ENCODE results near the gene ADGRD2.

Gene ADGRD2

DNA sequence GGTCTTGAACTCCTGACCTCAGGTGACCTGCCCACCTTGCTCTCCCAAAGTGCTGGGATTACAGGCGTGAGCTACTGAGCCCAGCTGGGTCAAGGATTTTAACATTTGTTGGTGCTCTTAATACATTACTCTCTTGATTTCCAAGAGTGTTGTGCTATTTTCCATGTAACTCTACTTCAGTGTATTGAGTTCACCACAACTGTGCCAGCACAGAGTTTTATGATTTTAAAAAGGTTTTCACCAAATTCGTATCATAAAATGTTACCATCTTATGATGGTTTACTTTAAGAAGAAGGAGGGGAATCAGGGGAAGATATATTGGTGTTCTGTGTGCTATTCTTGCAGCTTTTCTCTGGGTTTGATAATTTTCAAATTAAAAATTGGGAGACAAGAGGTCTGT lies 6.6 kb upstream of the ADGRD2 start:
- Mint-ChIP-seq H3K4me3 (no peak overlapping the region), H3K27me3 (peaks cover 49% of the 10 kb centered on the region), H3K36me3 (no peaks in the 10 kb centered on the region), H3K27ac (no peak overlapping the region), H3K9me3 (no peaks in the 10 kb centered on the region), H3K4me1 (no peaks in the 10 kb centered on the region)
- CTCF ChIA-PET: interaction anchor here (0.7 kb wide), 1 partner anchor 205 kb away, joined by 3 read pairs; no protein-coding TSS in a partner anchor
- no peak for DNase-seq

DNA sequence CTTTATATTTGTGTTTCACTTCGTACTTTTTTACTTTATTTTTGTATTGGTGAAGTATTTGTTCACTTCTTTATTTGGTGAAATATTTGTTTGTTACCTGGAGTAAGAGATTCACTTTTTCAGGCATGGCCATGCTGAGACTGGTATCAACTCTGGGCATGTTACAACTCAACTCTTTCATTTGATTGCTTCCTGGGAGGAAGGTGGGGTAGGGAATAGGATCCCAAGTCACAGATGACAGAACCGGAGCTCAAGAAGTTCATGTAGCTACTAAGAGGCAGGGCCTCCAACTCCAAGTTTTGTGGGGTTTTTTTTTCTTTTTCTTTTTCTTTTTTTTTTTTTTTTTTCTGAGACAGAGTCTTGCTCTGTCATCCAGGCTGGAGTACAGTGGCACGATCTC lies 6.1 kb upstream of the ADGRD2 start:
- CTCF ChIA-PET: no interaction called here

DNA sequence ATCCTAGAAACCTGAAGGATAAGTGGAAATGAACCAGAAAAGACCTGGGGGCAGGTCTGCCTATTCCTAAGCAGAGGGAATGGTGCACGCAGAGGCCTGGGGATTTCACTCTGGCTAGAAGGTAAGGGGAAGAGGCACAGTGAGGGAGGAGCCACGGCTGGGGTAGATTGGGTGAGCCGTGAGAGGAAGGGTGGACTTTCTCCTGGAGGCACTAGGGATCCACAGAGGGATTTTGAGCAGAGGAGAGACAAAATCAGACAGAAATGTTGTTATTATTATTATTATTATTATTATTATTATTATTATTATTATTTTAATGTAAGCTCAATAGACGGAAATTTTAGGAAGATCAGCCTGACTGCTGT lies 3.0 kb upstream of the ADGRD2 start:
- Mint-ChIP-seq H3K4me1 (peaks cover 3% of the 10 kb centered on the region), H3K4me3 (no peak overlapping the region), H3K27me3 (peaks cover 57% of the 10 kb centered on the region), H3K36me3 (no peaks in the 10 kb centered on the region), H3K27ac (no peak overlapping the region), H3K9me3 (no peaks in the 10 kb centered on the region)
- DNase-seq: no peak
- CTCF ChIA-PET: interaction anchor here (1.4 kb wide), 1 partner anchor 55 kb away, joined by 3 read pairs; no protein-coding TSS in a partner anchor

More for the DNA sequence above, 6.1 kb upstream of the ADGRD2 start:
- Mint-ChIP-seq H3K36me3 (no peaks in the 10 kb centered on the region), H3K4me3 (no peak overlapping the region), H3K27me3 (peaks cover 52% of the 10 kb centered on the region), H3K27ac (no peak overlapping the region), H3K9me3 (no peaks in the 10 kb centered on the region), H3K4me1 (no peaks in the 10 kb centered on the region)
- no peak for DNase-seq

DNA sequence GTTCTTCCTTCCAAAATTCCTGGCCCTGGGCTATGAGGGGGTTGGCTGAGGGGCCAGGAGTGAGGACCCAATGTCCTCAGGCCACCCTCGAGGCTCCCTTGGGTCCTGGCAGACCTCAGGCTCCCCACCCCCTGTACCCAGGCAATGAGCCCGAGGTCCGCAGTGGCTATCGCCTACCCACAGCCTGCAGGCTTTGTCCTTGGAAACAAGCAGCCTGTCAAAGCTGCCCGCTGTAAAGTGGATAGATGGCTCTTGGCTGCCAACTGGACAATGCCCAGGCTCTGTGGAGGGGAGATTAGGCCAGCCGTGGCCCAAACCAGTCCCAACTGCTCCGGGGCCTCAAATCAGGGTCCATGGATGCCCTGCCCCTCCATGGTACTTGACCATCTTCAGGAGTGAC lies 2.2 kb upstream of the ADGRD2 start:
- no peaks in the 10 kb centered on the region for H3K36me3 Mint-ChIP-seq
- CTCF ChIA-PET: no interaction called here
- peaks cover 56% of the 10 kb centered on the region for H3K27me3 Mint-ChIP-seq
- no peak overlapping the region for H3K27ac Mint-ChIP-seq
- peaks cover 3% of the 10 kb centered on the region for H3K4me1 Mint-ChIP-seq
- no peak overlapping the region for H3K4me3 Mint-ChIP-seq
- no peaks in the 10 kb centered on the region for H3K9me3 Mint-ChIP-seq
- DNase-seq: no peak

DNA sequence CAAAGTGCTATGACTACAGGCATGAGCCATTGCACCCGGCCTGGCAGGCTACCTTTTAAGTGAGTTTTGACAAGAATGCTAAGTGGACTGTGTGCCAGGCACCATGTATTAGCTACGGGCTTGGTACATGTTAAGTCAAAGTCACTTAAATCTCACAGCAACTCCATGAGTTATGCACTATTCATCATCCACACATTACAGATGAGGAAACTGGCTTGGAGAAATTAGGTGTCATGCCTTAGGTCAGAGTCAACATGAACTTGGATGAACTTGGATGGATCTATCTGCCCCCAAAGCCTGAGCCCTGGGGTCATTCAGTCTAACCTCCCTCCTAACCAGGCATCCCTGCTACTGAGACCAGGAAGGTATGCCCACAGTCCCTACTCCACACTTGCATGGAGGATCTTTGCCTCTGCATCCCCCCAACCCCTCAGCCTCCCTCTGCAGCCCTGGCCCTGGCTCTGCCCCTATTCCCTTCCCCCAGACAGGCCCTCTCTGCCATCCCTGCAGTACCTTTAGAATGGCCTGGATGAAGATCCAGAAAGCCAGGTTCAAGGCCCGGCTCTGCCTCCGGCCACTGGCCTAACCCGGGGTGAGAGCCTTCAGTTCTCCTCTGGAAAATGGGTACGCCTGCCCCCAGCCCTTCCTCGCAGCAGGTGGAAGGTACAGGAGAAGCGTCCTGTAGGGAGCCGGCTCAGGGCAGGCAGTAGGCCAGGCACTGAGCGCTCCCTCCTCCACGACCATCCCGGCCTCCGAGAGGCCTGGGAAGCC lies 685 bp upstream of the ADGRD2 start:
- Mint-ChIP-seq H3K9me3 (no peaks in the 10 kb centered on the region), H3K27me3 (peaks cover 66% of the 10 kb centered on the region), H3K4me3 (no peak overlapping the region), H3K36me3 (no peaks in the 10 kb centered on the region), H3K4me1 (peaks cover 3% of the 10 kb centered on the region), H3K27ac (no peak overlapping the region)
- no peak for DNase-seq
- CTCF ChIA-PET: interaction anchor here (0.6 to 1.0 kb wide), 2 partner anchors 31 to 332 kb away, joined by 3 to 4 read pairs; no protein-coding TSS in a partner anchor

DNA sequence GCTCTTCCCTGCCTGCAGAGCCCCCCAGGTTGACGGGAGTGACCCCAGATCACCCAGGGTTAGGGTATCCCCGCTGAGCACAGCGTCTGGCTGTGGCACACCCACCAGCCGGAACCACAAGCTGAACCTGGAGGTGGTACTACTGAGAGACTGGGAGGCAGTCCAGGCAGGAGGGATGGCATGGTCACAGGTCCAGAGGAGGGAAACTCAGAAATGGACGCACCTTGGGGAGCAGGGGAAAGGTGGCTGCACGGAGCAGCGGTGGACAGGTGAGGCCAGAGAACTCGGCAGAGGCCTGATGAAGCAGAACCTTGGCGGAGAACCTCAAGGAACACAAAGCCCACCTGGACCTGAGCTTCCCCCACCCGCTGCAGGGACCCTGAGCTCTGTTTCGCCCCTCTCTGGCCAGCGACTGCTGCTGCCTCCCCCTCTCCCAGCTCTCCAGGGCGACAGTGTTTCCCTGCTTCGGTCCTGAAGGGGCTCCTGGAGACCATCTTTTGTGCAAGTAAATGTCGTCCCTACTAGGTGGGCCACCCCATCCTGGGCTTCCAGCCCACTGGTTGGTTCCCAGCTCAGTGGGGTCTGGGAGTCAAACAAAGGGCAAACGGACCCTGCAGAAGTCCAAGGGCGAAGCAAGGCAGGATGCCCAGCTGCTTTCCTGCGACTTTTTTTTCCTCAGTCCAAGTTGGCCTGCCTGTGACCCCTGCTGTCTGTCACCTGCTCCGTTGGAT lies 845 bp downstream of the ADGRD2 start:
- H3K36me3 Mint-ChIP-seq: no peaks in the 10 kb centered on the region
- CTCF ChIA-PET: no interaction called here
- H3K4me3 Mint-ChIP-seq: no peak overlapping the region

DNA sequence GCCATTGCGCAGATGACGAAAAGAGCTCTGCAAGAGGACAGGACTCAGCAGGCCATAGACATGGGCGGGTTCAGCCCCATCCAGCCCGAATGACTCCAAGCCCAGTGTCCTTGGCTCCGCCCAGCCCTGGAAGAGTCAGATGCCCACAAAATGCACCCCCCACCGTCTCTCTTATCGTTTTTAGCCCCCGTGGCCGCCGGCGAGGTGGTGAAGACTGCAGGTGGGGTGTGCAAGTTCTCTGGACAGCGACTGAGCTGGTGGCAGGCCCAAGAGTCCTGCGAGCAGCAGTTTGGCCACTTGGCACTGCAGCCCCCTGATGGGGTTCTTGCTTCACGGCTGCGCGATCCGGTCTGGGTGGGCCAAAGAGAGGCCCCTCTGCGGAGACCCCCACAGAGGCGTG lies 2.1 kb downstream of the ADGRD2 start:
- Mint-ChIP-seq H3K4me3 (no peak overlapping the region), H3K9me3 (no peaks in the 10 kb centered on the region), H3K4me1 (peaks cover 3% of the 10 kb centered on the region), H3K36me3 (no peaks in the 10 kb centered on the region), H3K27ac (no peak overlapping the region), H3K27me3 (peaks cover 62% of the 10 kb centered on the region)
- CTCF ChIA-PET: no interaction called here
- DNase-seq: no peak

More for the DNA sequence above, 845 bp downstream of the ADGRD2 start:
- Mint-ChIP-seq H3K4me1 (peaks cover 3% of the 10 kb centered on the region), H3K27me3 (peaks cover 67% of the 10 kb centered on the region), H3K9me3 (no peaks in the 10 kb centered on the region), H3K27ac (no peak overlapping the region)
- DNase-seq: no peak

DNA sequence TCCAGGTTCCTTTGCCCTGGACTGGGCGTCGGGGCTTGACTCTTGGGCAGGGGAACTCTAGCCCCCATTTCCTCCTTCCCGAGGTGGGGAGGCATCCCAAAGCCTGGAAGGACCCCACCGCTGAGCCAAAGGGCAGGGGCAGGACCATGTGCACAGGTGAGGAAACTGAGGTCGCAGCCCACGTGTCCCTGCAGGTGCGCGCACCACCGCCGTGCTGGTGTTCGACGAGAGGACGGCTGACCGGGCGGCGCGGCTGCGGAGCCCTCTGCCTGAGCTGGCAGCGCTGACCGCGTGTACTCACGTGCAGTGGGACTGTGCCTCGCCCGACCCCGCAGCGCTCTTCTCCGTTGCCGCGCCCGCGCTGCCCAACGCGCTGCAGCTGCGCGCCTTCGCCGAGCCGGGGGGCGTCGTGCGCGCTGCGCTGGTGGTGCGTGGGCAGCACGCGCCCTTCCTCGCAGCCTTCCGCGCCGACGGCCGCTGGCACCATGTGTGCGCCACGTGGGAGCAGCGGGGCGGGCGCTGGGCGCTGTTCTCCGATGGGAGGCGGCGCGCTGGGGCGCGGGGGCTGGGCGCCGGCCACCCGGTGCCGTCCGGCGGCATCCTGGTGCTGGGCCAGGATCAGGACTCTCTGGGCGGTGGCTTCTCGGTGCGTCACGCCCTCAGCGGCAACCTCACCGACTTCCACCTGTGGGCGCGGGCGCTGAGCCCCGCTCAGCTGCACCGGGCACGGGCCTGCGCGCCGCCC lies 2.8 kb downstream of the ADGRD2 start:
- H3K9me3 Mint-ChIP-seq: no peaks in the 10 kb centered on the region
- no peak overlapping the region for H3K4me3 Mint-ChIP-seq
- no peaks in the 10 kb centered on the region for H3K36me3 Mint-ChIP-seq
- H3K27ac Mint-ChIP-seq: no peak overlapping the region
- CTCF ChIA-PET: no interaction called here
- DNase-seq: no peak
- peaks cover 61% of the 10 kb centered on the region for H3K27me3 Mint-ChIP-seq
- H3K4me1 Mint-ChIP-seq: peaks cover 3% of the 10 kb centered on the region

DNA sequence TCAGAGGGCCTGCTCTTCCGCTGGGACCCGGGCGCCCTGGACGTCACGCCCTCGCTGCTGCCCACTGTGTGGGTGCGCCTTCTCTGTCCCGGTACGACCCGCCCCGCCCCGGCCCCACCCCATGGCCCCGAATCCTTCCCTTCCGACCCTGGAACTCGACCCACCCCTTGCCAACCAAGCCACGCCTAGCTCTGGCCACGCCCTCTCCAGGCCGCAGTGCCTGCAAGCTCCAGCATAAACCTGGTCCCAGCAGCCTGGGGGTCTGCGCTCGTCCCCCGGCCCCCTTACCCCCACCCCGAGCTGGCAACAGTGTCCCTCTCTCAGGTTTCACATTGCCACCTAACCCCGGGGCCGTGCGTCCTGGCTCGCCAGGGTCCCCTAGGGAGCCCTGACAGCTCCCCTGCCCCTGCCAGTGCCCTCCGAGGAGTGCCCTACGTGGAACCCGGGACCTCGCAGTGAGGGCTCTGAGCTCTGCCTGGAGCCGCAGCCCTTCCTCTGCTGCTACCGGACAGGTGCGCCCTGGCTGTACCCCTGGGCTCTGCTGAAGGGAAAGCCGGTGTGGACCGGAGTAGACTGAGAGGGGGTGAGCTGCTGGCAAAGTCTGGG lies 3.4 kb downstream of the ADGRD2 start:
- Mint-ChIP-seq H3K27ac (no peak overlapping the region), H3K4me3 (no peak overlapping the region), H3K27me3 (peaks cover 59% of the 10 kb centered on the region), H3K36me3 (no peaks in the 10 kb centered on the region), H3K4me1 (peaks cover 3% of the 10 kb centered on the region), H3K9me3 (no peaks in the 10 kb centered on the region)
- CTCF ChIA-PET: interaction anchor here (0.6 kb wide), 1 partner anchor 18 kb away, joined by 3 read pairs; no protein-coding TSS in a partner anchor
- no peak for DNase-seq

DNA sequence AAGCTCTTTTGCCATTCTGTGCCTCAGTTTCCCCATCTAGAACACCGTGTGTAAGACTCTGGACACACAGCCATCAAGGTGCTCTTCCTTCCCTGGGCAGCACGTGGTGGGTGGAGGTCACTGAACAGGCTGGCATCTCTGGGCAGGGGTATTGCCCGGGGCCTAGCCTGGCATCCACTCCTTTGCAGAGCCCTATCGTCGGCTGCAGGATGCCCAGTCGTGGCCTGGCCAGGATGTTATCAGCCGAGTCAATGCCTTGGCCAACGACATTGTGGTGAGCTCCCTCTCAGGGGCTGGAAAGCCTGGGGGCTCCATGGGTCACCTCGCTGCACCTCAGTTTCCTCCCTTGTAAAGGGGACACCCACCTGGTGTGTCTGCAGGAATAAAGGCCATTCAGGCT lies 4.0 kb downstream of the ADGRD2 start:
- Mint-ChIP-seq H3K9me3 (no peaks in the 10 kb centered on the region), H3K27me3 (peaks cover 55% of the 10 kb centered on the region), H3K36me3 (no peaks in the 10 kb centered on the region), H3K4me3 (no peak overlapping the region), H3K4me1 (peaks cover 3% of the 10 kb centered on the region), H3K27ac (no peak overlapping the region)
- CTCF ChIA-PET: interaction anchor here (0.6 kb wide), 1 partner anchor 18 kb away, joined by 3 read pairs; no protein-coding TSS in a partner anchor
- DNase-seq: no peak

DNA sequence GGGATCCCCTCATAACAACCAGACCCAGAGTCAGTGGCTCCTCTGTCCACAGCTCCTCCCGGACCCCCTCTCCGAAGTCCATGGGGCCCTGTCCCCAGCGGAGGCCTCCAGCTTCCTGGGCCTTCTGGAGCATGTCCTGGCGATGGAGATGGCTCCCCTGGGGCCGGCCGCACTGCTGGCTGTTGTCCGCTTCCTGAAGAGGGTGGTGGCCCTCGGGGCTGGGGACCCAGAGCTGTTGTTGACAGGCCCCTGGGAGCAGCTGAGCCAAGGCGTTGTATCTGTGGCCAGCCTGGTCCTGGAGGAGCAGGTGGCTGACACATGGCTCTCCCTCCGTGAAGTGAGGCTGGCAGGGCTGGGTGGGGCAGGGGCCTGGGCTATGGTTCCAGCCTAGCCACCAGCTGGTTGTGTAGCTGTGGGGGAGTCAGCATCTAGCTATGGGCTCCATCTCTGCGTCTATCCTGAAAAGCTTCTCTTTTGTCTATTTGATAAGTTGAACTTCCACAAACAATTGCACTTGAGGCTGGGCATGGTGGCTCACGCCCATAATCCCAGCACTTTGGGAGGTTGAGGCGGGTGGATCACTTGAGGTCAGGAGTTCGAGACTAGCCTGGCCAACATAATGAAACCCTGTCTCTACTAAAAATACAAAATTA lies 4.7 kb downstream of the ADGRD2 start:
- Mint-ChIP-seq H3K4me3 (no peak overlapping the region), H3K27me3 (peaks cover 48% of the 10 kb centered on the region), H3K4me1 (peaks cover 3% of the 10 kb centered on the region), H3K27ac (no peak overlapping the region), H3K36me3 (no peaks in the 10 kb centered on the region), H3K9me3 (no peaks in the 10 kb centered on the region)
- no peak for DNase-seq
- CTCF ChIA-PET: no interaction called here

DNA sequence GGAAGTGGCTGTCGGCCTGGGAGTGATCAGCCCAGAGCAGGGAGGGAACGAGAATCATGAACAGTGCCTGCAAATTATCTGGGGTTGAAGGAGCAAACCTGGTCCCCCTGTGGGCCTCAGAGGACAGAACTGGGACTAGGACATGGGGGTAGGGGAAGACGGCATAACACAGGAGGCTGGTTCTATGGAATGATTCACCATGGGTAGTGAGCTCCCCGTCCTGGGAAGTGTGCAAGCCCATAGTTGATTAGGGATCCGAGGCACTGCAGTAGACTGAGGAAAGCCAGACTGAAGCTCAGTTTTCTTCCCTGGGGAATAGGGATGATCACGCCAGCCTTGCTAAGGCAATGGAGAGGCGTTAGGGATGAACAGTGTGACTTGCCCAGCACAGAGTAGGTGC lies 5.6 kb downstream of the ADGRD2 start:
- CTCF ChIA-PET: interaction anchor here (1.3 kb wide), 1 partner anchor 10 kb away, joined by 3 read pairs; no protein-coding TSS in a partner anchor
- no peaks in the 10 kb centered on the region for H3K36me3 Mint-ChIP-seq
- H3K9me3 Mint-ChIP-seq: no peaks in the 10 kb centered on the region
- no peak overlapping the region for H3K27ac Mint-ChIP-seq
- H3K27me3 Mint-ChIP-seq: peaks cover 39% of the 10 kb centered on the region
- H3K4me3 Mint-ChIP-seq: no peak overlapping the region
- DNase-seq: no peak
- no peaks in the 10 kb centered on the region for H3K4me1 Mint-ChIP-seq

DNA sequence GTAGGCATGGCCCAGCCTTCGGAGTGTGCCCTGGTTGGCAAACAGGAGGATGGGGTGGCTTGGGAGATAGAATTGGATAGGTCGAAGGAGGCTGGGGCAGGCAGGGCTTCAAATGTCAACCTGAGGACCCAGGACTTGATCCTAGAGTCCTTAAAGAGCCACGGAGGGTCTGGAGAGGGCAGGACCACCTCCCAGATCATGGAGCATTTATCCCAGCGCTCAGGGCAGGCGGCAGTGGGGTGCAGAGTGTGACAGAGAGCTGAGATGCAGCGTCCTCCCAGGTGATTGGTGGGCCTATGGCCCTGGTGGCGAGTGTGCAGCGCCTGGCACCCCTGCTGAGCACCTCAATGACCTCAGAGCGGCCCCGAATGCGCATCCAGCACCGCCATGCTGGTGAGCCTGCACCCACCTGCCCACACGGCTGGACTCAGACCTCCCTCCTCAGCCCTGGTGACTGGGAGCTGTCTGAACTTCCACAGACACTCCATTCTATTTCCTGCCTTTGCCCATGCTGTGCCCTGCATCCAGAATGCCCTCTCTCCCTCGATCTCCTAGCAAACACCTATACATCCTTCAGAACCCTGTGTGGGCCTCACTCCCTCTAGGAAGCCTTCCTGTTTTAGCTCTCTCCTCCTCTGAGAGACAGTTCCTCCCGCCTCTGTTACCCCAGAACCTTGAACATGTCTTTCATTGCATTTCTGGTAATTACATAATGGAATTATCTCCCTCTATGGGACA lies 6.3 kb downstream of the ADGRD2 start:
- no peak overlapping the region for H3K27ac Mint-ChIP-seq
- DNase-seq: no peak
- H3K36me3 Mint-ChIP-seq: no peaks in the 10 kb centered on the region
- no peaks in the 10 kb centered on the region for H3K4me1 Mint-ChIP-seq
- H3K27me3 Mint-ChIP-seq: peaks cover 33% of the 10 kb centered on the region
- CTCF ChIA-PET: interaction anchor here (1.3 kb wide), 1 partner anchor 9 kb away, joined by 3 read pairs; no protein-coding TSS in a partner anchor
- H3K4me3 Mint-ChIP-seq: no peak overlapping the region
- no peaks in the 10 kb centered on the region for H3K9me3 Mint-ChIP-seq
